Kidney (tissue), 14 donors: ENCODE data around the gene ZSWIM7. TPM values are rescaled to one million over a fixed set of nuclear protein-coding genes. Genes with fewer than 3 reads are reported as not detected.

Experiments
- DNase-seq, 5 donors: peaks; one replicate each; pipeline ENCODE4 v3.0.0-alpha.2; 2013 to 2020
- FAIRE-seq: peaks from 2 replicates; lab custom pipeline; 2012; peaks lifted over from hg19 to GRCh38; lab: Jason Lieb, UNC
- H3K27ac ChIP-seq, 2 donors: one replicate each; pipeline ENCODE4 v1.7.0; 2013; ENCODE audit warnings: low read depth in 2 of 2, low read length in 2 of 2, inconsistent platforms in 1 of 2
- H3K27me3 ChIP-seq: one replicate; pipeline ENCODE4 v1.7.1; 2013; ENCODE audit warnings: low read length, inconsistent platforms; ENCODE audit not compliant: control insufficient read depth, insufficient read depth
- H3K36me3 ChIP-seq, 3 donors: one replicate each; pipeline versions ENCODE4 v1.7.0 to v1.7.1; 2013; ENCODE audit warnings: low read length in 3 of 3, control low read depth in 1 of 3, inconsistent platforms in 1 of 3; ENCODE audit not compliant: insufficient read depth in 3 of 3, control insufficient read depth in 2 of 3
- H3K4me1 ChIP-seq, 3 donors: one replicate each; pipeline versions ENCODE4 v1.7.0 to v1.7.1; 2013; ENCODE audit warnings: low read length in 3 of 3, inconsistent platforms in 1 of 3, low read depth in 1 of 3; ENCODE audit not compliant: control insufficient read depth in 2 of 3, insufficient read depth in 2 of 3
- H3K4me3 ChIP-seq, 3 donors: one replicate each; pipeline versions ENCODE4 v1.7.0 to v1.8.1; 2013; ENCODE audit warnings: low read length in 3 of 3, control low read depth in 1 of 3, inconsistent platforms in 1 of 3
- H3K9ac ChIP-seq, 3 donors: one replicate each; pipeline versions ENCODE4 v1.7.0 to v1.7.1; 2013; ENCODE audit warnings: low read length in 3 of 3, control low read depth in 1 of 3, inconsistent platforms in 1 of 3
- H3K9me3 ChIP-seq, 3 donors: one replicate each; pipeline versions ENCODE4 v1.7.0 to v1.7.1; 2013; ENCODE audit warnings: low read length in 3 of 3, control low read depth in 1 of 3, inconsistent platforms in 1 of 3; ENCODE audit not compliant: control insufficient read depth in 2 of 3, insufficient read depth in 1 of 3
- intact Hi-C: fragments of 100-400 bp; cut with DNase I; formaldehyde crosslinking; loops from one replicate; pipeline ENCODE4 v1.11.1; 2022
- polyA plus RNA-seq: library from polyadenylated mRNA; stranded (reverse); fragments of 350-450 nt; fragmentation: Illumina TruSeq; extraction: RNeasy Lipid Tissue Mini Kit (QIAGEN cat#74804); gene quantifications from one replicate; pipeline ENCODE4 v1.2.3, GENCODE V29; 2014; ENCODE audit warnings: low read depth, low replicate concordance; ENCODE audit not compliant: insufficient read depth
- total RNA-seq: library from RNA; stranded (reverse); fragmentation: NEBNext Ultra II Directional; extraction: Animal tissue kit (Norgen Biotek cat#: 25700); gene quantifications from one replicate; pipeline ENCODE4 v1.2.1, GENCODE V29; 2021
- TF ChIP-seq, protein P1 (sequence below): IDR thresholded peaks from 3 replicates; pipeline ENCODE4 v1.5.1; 2012; ENCODE audit warnings: mild to moderate bottlenecking, moderate library complexity, borderline replicate concordance; ENCODE audit not compliant: insufficient read depth; ENCODE audit errors: extremely low read depth
- donor health status: control.
- donor health status: control.
- donor health status: control.
- donor health status: control.
- donor health status: control.
- donor health status: DM: yes; HTN: yes; CAD: no.
- donor health status: Normal renal cell carcinoma (clear cell type).

ZSWIM7 gene
- total and polyA plus RNA-seq, 2 donors from 2014 or later = 21.0 to 66.7 TPM

DNA sequence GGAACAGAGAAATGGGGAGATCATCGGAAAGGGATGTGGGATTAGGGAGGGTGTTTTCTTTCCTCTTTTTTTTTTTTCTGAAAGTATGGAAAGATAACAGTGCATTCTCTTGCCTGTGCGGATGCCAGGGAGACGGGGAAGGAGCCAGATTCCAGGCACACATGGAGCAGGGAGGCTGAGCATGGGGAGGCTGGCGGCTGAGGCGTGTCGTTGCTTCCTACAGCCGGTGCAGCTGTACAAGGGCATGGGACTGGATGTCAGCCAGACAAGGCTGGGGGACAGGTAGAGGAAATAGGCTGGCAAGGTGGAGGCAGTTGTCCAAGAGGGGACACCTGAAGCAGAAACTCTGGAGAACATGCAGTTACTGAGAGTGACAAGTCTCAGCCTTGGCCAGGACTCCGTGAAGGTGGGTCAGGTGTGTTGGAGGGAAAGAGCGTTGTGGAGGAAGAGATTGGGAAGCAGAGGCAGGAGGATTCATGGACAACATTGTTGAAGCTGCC lies 71.2 kb downstream of the ZSWIM7 start:
- H3K9me3 ChIP-seq = no peaks in the 10 kb centered on the region
- no peak overlapping the region for H3K9ac ChIP-seq
- no peak for FAIRE-seq
- no peaks in the 10 kb centered on the region for H3K36me3 ChIP-seq
- H3K4me3 ChIP-seq = no peak overlapping the region
- intact Hi-C loops = no loop called here
- TF ChIP-seq, protein P1, sequence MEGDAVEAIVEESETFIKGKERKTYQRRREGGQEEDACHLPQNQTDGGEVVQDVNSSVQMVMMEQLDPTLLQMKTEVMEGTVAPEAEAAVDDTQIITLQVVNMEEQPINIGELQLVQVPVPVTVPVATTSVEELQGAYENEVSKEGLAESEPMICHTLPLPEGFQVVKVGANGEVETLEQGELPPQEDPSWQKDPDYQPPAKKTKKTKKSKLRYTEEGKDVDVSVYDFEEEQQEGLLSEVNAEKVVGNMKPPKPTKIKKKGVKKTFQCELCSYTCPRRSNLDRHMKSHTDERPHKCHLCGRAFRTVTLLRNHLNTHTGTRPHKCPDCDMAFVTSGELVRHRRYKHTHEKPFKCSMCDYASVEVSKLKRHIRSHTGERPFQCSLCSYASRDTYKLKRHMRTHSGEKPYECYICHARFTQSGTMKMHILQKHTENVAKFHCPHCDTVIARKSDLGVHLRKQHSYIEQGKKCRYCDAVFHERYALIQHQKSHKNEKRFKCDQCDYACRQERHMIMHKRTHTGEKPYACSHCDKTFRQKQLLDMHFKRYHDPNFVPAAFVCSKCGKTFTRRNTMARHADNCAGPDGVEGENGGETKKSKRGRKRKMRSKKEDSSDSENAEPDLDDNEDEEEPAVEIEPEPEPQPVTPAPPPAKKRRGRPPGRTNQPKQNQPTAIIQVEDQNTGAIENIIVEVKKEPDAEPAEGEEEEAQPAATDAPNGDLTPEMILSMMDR = no peak
- no peak overlapping the region for H3K27ac ChIP-seq
- H3K4me1 ChIP-seq = no peaks in the 10 kb centered on the region
- peak in 1 of 5 donors; percentile 43 for DNase-seq
- no peaks in the 10 kb centered on the region for H3K27me3 ChIP-seq

Other genes starting within 250 kb of the ZSWIM7 start
- 0.60 TPM for gene ADORA2B, start 54.6 kb downstream of the ZSWIM7 start, total RNA-seq
- not detected for gene ADORA2B, start 54.6 kb downstream of the ZSWIM7 start, polyA plus RNA-seq
- gene TTC19, start 120 bp upstream of the ZSWIM7 start, total RNA-seq = 47.7 TPM
- 42.0 TPM for gene TTC19, start 120 bp upstream of the ZSWIM7 start, polyA plus RNA-seq
- gene NCOR1, start 215.8 kb upstream of the ZSWIM7 start, total RNA-seq = 136 TPM
- gene NCOR1, start 215.8 kb upstream of the ZSWIM7 start, polyA plus RNA-seq = 44.9 TPM
- 33.5 TPM for gene PIGL, start 217.5 kb upstream of the ZSWIM7 start, total RNA-seq
- gene PIGL, start 217.5 kb upstream of the ZSWIM7 start, polyA plus RNA-seq = 13.6 TPM